NCI-H526 (cell line): ENCODE data around the gene HHIPL1.

Source experiments
- DNase-seq, 2 experiments: peaks; one replicate each; lab custom pipeline; 2025; lab: John Stamatoyannopoulos, UW

HHIPL1 gene

DNA sequence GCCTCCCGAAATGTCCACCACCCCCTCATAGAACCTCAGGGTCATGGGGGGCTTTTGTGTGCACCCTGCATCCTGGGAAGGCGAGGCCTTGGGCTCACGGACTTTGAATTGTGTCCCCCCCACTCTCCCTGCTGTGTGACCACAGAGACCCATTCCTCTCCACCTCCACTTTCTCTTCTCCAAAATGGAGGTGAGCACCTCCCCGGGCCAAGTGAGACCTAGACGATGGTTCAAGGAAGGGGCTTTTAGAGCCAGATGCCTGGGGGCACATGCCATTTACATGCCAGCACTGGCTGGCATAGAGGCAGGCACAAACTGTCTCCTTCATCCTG, 72.7 kb downstream of the HHIPL1 start:
- DNase-seq, result no peak

GRCh38 chr14:99718031-99718810, 73.3 kb downstream of the HHIPL1 start:
- DNase-seq, result no peak

DNA sequence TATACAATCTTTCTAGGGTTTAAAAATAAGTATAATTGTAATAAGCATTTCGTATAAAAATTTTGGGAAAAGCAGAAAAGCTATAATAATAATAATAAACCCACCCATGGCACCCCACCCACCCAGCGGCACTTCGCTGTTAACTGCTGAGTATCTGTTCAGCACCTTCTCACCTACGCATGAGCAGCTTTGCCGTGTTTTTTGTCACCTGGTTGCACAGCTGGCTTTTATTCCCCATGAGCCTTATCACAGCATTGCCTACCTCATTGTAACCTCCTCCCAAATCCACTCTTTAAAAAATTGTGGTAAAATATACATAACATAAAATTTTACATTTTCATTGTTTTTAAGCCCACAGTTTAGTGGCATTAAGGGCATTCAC, 73.9 kb downstream of the HHIPL1 start:
- DNase-seq, result no peak

DNA sequence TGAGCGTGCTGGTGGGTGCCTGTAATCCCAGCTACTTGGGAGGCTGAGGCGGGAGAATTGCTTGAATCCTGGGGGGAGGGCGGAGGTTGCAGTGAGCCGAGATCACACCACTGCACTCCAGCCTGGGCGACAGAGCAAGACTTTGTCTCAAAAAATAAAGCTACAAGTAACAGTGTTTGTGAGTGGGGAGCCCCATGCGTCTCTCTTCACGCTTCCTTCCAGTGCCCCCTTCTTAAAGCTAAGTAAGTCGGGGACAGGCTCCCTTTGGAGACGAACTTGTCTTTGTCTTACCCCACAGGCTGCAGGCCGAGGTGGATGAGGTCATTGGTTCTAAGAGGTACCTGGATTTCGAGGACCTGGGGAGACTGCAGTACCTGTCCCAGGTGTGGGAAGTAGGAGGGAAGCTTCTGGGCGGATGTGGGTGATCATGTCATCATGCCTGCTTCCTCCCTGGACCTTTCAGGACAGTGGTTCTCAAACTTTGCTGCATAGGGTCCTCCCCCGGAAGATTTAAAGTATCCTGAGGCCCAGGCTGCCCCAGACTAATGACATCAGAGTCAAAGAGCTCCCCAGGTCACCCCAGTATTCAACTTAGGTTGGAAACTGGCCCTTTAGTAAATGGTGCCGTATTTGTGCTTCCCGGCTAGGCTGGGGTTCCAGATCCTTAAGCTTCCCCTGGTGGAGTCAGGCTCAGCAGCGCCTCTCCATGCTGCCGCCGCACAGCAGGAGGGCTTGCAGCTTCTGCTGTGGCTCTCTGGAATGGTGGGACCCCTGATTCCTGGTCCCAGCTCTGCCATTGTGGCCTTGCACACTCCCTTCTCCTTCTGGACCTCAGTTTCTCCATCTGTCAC, 76.2 kb downstream of the HHIPL1 start:
- DNase-seq, result no peak

DNA sequence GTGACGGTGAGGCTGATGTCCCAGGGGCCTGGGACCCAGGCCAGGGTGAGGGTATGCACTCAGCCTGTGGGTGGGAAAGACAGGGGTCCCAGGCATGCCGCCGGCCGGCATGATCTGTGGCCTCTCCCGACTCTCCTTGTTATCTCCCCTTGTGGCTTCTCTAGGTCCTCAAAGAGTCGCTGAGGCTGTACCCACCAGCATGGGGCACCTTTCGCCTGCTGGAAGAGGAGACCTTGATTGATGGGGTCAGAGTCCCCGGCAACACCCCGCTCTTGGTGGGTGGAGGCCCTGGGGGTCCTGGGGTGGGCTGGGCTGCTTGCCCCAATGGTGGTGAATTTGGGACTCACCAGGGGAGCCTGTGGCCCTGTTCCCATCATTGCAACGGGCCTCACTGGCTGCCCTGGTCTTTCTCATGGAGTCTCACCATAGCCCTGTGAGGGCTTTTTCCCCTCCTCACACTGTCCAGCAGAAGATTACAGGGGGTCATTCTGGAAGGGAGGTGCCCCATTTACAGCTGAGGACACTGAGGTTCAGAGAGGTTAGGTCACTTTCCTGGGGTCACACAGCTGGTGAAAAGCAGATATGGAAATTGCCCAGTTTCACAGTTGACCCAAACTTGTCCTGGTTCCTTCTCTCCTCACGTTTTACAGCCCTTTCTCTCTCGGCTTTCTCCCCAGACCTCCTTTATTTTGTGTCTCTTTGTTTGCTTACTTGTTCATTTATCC, 77.0 kb downstream of the HHIPL1 start:
- no peak for DNase-seq

DNA sequence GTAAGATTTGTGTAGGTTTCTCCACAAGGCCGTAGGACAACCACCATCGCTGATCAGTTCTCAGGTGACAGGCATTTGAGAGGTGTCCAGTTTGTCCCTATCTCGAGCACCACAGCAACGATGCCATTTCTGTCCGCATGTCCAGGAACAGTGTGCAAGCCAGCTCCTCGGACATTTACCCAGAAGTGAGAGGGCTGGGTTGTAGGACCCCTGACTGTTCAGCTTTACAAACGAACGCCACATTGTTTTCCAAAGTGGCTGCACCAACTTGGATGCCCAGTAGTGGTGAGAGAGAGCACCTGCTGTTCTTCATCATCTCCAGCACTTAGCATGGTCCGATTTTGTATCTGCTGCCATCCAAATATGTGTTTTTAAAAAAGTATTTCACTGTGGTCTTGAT, 77.8 kb downstream of the HHIPL1 start:
- no peak for DNase-seq

DNA sequence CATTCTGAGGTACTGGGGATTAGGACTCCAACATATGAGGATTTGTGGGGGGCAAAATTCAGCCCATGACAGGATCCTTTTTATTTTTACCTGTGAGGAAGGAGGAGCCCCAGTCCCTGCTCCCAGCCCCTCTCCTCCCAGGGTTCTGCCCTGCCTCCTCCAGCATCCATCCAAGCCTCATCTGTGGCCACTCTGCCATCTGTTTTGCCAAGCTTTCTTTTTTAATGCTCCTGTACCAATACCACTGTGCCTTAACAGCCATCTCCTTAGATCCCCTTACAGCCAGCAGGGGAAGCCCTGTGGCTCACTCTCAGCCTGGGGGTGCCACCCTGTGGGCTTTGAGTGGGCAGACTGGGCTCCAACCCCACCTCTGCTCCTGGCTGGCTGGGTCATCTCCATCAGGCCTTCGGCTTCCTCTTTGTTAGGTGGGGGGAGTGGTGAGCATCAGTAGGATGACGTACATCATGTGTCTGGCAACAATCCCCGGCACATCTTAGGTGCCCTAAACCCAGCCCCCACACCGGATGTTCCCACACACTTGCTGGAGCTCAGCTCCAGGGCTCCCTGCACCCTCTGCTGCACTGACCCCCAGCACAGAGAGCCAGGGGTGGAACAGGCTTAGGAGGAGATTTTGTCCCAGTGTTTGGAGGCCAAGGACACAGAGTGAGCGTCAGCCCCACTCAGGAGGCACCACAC, 79.4 kb downstream of the HHIPL1 start:
- DNase-seq, result no peak

- DNase-seq, result no peak
Measured at GRCh38 chr14:99724939-99725773, 80.2 kb downstream of the HHIPL1 start.

DNA sequence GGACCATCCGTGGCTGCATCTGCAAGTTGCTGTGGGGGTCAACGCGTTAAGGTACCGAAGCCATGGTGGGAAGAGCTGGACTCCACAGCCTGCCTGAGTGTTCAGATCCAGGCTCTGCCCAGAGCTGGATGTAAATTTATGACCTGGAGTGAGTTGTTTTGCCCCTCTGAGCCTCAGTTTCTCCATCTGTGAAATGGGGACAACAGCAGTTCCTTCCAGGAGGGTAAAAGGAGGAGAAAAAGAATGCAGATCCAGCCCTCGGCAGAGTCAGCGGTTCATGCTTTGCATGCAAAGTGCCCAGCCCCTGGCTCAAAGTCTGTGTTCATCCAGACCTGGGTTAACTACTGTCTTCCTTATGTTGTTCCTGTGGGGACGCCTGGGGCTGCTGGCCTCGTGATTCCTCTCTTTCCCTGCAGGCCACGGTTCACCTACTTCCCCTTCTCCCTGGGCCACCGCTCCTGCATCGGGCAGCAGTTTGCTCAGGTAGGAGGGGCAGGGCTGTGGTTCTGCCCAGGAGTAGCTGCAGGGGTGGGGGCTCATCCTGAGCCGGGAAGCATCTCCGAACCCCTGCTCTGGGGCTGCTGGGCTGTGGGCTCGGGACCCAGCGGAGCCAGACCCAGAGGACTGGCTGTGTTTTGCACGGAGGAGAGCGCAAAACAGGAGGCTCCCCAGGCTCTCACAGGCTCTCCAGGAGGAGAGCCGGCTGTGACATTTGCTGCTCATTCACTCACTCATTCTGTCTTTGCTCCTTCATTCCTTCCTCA, 81.0 kb downstream of the HHIPL1 start:
- peak; percentile 69 to 84 for DNase-seq

GRCh38 chr14:99726538-99727095, 81.7 kb downstream of the HHIPL1 start:
- DNase-seq, result no peak

- no peak for DNase-seq
Measured at GRCh38 chr14:99727096-99727870, 82.4 kb downstream of the HHIPL1 start.

DNA sequence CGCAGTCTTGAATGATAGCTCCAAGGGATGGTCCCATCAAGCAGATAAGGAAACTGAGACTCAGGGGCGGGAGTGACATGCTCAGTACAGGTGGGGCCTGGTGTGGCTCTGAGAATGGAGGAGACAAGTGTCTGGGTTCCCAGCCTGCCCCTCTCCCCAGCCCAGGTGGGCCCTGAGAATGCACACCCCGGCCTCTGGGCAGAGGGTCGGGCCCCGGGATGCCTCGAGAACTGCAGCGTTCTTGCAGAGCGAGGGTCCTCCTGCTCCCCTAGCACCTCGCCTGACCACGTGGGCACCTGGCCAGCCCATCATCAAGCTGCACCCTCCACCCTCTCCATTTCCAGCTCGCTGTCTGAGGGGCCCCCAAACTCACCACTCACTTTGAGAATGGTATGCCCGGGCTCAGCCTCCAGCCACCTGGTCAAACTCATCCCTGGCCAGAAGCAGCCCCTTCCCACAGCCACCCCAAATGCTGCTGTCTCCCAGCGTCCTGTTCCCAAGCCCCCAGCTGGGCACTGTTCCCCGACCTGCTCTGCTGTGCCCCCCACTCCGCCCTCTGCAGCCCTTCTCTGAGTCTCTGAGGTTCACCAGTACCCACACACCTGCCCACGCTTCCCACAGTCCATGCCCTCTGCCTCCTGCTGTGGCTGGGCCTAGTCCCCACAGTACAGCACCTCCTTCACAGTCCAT, 83.4 kb downstream of the HHIPL1 start:
- DNase-seq, result no peak

DNA sequence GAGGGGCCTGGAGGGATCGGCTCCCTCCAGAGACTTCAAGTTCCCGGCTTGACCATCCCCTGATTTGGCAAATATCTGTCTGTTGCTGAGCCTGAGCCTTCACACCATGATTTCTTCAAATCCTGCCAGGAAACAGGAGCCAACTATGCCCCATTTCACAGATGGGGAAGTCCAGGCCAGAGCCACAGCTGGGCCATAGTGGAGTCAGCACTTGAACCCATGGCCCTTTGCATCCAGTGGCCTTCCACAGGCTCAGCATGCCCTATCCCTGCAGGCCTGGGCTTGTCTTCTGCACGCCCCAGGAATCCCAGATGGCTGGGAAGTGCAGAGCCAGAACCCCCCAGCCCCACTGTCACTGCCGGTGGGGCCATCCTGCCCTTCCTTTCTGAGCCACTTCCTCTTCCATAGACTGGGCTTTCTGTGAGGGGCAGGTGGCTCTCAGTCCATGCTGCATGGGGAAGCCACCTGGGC, 84.1 kb downstream of the HHIPL1 start:
- DNase-seq, result no peak
